H9 (cell line): ENCODE data around the gene FANCI. TPM values are rescaled to one million over a fixed set of nuclear protein-coding genes. Genes with fewer than 3 reads are reported as not detected.
A peak's percentile ranks its signal among the peaks of the same experiment; 100 is the strongest.

ENCODE experiments used
- DNase-seq: peaks from one replicate; pipeline ENCODE4 v3.0.0-alpha.2; 2017
- H2AFZ ChIP-seq: one replicate; pipeline ENCODE4 v1.6.1; 2013; ENCODE audit warnings: mild to moderate bottlenecking, low read length, control low read depth, moderate library complexity
- H2AK5ac ChIP-seq: 2 replicates; pipeline ENCODE4 v1.6.1; 2013; ENCODE audit warnings: low read length, control low read depth, mixed read lengths; ENCODE audit not compliant: insufficient read length
- H2BK120ac ChIP-seq: one replicate; pipeline ENCODE4 v1.6.1; 2013; ENCODE audit warnings: low read depth, mild to moderate bottlenecking, low read length, control low read depth, inconsistent platforms; ENCODE audit not compliant: poor library complexity, severe bottlenecking
- H2BK12ac ChIP-seq: 2 replicates; pipeline ENCODE4 v1.6.1; 2013; ENCODE audit warnings: low read length, control low read depth, mixed read lengths, low read depth; ENCODE audit not compliant: insufficient read length
- H2BK15ac ChIP-seq: 2 replicates; pipeline ENCODE4 v1.6.1; 2013; ENCODE audit warnings: low read depth, low read length, control low read depth
- H2BK20ac ChIP-seq: one replicate; pipeline ENCODE4 v1.6.1; 2013; ENCODE audit warnings: low read depth, mild to moderate bottlenecking, low read length, control low read depth, inconsistent platforms; ENCODE audit not compliant: poor library complexity, severe bottlenecking
- H2BK5ac ChIP-seq: 2 replicates; pipeline ENCODE4 v1.6.1; 2013; ENCODE audit warnings: low read length, control low read depth, mixed read lengths; ENCODE audit not compliant: insufficient read length
- H3K14ac ChIP-seq: 2 replicates; pipeline ENCODE4 v1.6.1; 2013; ENCODE audit warnings: low read length, control low read depth; ENCODE audit not compliant: insufficient read depth
- H3K18ac ChIP-seq: 2 replicates; pipeline ENCODE4 v1.6.1; 2013; ENCODE audit warnings: low read depth, mild to moderate bottlenecking, mixed read lengths, low read length, control low read depth; ENCODE audit not compliant: insufficient read length
- H3K23ac ChIP-seq: 2 replicates; pipeline ENCODE4 v1.6.1; 2013; ENCODE audit warnings: low read length, control low read depth, mixed read lengths, low read depth; ENCODE audit not compliant: insufficient read length
- H3K23me2 ChIP-seq: 2 replicates; pipeline ENCODE4 v1.6.1; 2013; ENCODE audit warnings: low read depth, mild to moderate bottlenecking, mixed read lengths, low read length, control low read depth; ENCODE audit not compliant: insufficient read length, poor library complexity, severe bottlenecking
- H3K27ac ChIP-seq: 2 replicates; pipeline ENCODE4 v1.5.1; 2013; ENCODE audit warnings: low read length, control low read depth, mixed read lengths, low read depth; ENCODE audit not compliant: insufficient read length
- H3K27me3 ChIP-seq: 2 replicates; pipeline ENCODE4 v1.6.1; 2013; ENCODE audit warnings: low read length, control low read depth, inconsistent platforms; ENCODE audit not compliant: insufficient read depth
- H3K4ac ChIP-seq: 2 replicates; pipeline ENCODE4 v1.6.1; 2013; ENCODE audit warnings: low read depth, mild to moderate bottlenecking, control low read depth, inconsistent platforms, low read length, moderate library complexity
- H3K4me1 ChIP-seq: 2 replicates; pipeline ENCODE4 v1.6.1; 2013; ENCODE audit warnings: low read length, control low read depth, inconsistent platforms; ENCODE audit not compliant: insufficient read depth
- H3K4me2 ChIP-seq: 2 replicates; pipeline ENCODE4 v1.6.1; 2013; ENCODE audit warnings: low read length, control low read depth, mixed read lengths; ENCODE audit not compliant: insufficient read length, insufficient read depth
- H3K56ac ChIP-seq: 2 replicates; pipeline ENCODE4 v1.6.1; 2013; ENCODE audit warnings: low read depth, mild to moderate bottlenecking, mixed read lengths, low read length, control low read depth; ENCODE audit not compliant: insufficient read length
- H3K79me1 ChIP-seq: 2 replicates; pipeline ENCODE4 v1.6.1; 2013; ENCODE audit warnings: low read depth, mild to moderate bottlenecking, moderate library complexity, low read length, control low read depth, inconsistent platforms; ENCODE audit not compliant: insufficient read depth, poor library complexity, severe bottlenecking
- H3K79me2 ChIP-seq: 2 replicates; pipeline ENCODE4 v1.6.1; 2013; ENCODE audit warnings: low read length, control low read depth, inconsistent platforms; ENCODE audit not compliant: insufficient read depth
- H3K9ac ChIP-seq: 2 replicates; pipeline ENCODE4 v1.6.1; 2013; ENCODE audit warnings: low read length, control low read depth, mixed read lengths; ENCODE audit not compliant: insufficient read length; ENCODE audit errors: extremely low read depth
- H3K9me3 ChIP-seq: one replicate; pipeline ENCODE4 v1.6.1; 2013; ENCODE audit warnings: low read depth, low read length, inconsistent platforms; ENCODE audit not compliant: control insufficient read depth
- H3T11ph ChIP-seq: one replicate; pipeline ENCODE4 v1.6.1; 2013; ENCODE audit warnings: mild to moderate bottlenecking, low read length, control low read depth, inconsistent platforms
- H4K20me1 ChIP-seq: one replicate; pipeline ENCODE4 v1.6.1; 2013; ENCODE audit not compliant: control insufficient read depth, insufficient read length, insufficient read depth
- H4K5ac ChIP-seq: 2 replicates; pipeline ENCODE4 v1.6.1; 2013; ENCODE audit warnings: low read depth, mild to moderate bottlenecking, mixed read lengths, low read length, control low read depth; ENCODE audit not compliant: insufficient read length
- H4K8ac ChIP-seq: replicated peaks from 2 replicates; pipeline ENCODE4 v1.6.1; 2013; ENCODE audit warnings: low read length, control low read depth, mixed read lengths, low read depth; ENCODE audit not compliant: insufficient read length
- H4K91ac ChIP-seq: 2 replicates; pipeline ENCODE4 v1.6.1; 2013; ENCODE audit warnings: low read depth, mild to moderate bottlenecking, moderate library complexity, mixed read lengths, low read length, control low read depth; ENCODE audit not compliant: insufficient read length
- H3K27ac Mint-ChIP-seq, 3 experiments: 2 replicates in 2 of 3; 3 replicates in 1 of 3; pipeline ENCODE4 v1.8.0; 2020 to 2021; ENCODE audit warnings: mixed read lengths in 3 of 3, mild to moderate bottlenecking in 1 of 3, moderate library complexity in 1 of 3
- H3K27me3 Mint-ChIP-seq: 2 replicates; pipeline ENCODE4 v1.8.0; 2021; ENCODE audit warnings: low read depth, mild to moderate bottlenecking, moderate library complexity, mixed read lengths
- H3K36me3 Mint-ChIP-seq, 3 experiments: 2 replicates in 2 of 3; 3 replicates in 1 of 3; pipeline ENCODE4 v1.8.0; 2020 to 2021; ENCODE audit warnings: low read depth in 3 of 3, mixed read lengths in 3 of 3; ENCODE audit not compliant: insufficient read depth in 1 of 3
- H3K4me1 Mint-ChIP-seq, 2 experiments: 2 replicates each; pipeline ENCODE4 v1.8.0; 2020; ENCODE audit warnings: mixed read lengths in 2 of 2
- H3K4me3 Mint-ChIP-seq, 2 experiments: 2 replicates in 1 of 2; 3 replicates in 1 of 2; pipeline ENCODE4 v1.8.0; 2020 to 2021; ENCODE audit warnings: mild to moderate bottlenecking in 2 of 2, mixed read lengths in 2 of 2, moderate library complexity in 1 of 2
- H3K9me3 Mint-ChIP-seq, 2 experiments: 2 replicates in 1 of 2; 3 replicates in 1 of 2; pipeline ENCODE4 v1.8.0; 2020; ENCODE audit warnings: mild to moderate bottlenecking in 2 of 2, mixed read lengths in 2 of 2, moderate library complexity in 1 of 2
- WGBS: extraction: QIAGEN DNeasy Blood & Tissue Kit; methylation state at CpG from one replicate; pipeline ENCODE4 v1.1.7; 2013; ENCODE audit warnings: missing lambda C conversion rate, low lambda C conversion rate, mixed read lengths; ENCODE audit not compliant: insufficient read length; ENCODE audit errors: extremely low coverage; 5-methylcytosine and 5-hydroxymethylcytosine counted together
- total RNA-seq: library from RNA; stranded (reverse); gene quantifications from 2 replicates; pipeline ENCODE4 v1.2.1, GENCODE V29; 2021
- TF ChIP-seq, protein P1 (sequence below): fragments of 200-600 bp; sonication (generic); conservative IDR thresholded peaks from 3 replicates; pipeline ENCODE4 v1.8.0; 2021; ENCODE audit warnings: antibody characterized with exemption, mild to moderate bottlenecking

Gene FANCI
- total RNA-seq, 1 experiment from 2014 or later: 106 TPM

DNA sequence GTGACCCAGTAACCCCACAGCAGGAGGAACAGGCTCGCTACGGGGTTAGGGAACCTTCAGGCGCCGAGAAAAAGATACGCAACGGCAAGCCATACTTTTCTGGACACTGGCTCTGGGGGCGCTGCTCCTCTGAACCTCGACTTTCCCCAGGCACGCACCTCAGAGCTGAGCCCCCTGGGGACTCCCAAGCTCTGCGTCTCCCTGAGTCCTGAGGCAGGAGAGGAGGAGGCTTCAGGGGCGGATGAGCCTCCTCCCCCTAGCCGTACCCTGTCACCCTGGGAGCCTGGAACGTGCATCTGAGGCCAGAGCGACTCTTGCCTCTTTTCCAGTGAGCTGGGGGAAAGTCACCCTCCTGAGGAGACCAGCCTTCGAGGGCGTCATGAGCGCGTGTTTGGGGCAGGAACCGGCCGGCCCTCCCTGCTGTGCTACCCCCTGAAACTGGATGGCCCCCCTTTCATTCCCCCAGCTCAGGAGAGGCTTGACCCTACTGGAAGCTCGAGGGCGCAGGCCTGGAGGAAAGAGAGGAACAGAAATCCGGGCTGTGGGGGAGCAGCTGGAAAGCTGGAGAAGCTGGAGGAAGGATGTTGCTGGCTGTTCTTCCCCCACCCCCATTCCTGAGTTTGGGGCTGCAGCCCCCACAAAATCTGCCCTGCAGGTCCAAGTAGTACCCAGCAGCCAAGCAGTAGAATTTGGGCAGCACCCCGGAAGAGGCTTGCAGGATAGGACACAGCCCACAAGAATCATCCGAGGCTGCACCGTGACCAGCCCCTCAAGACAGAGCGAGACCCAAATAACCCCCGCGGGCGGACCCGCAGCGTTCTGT, 115.9 kb downstream of the FANCI start:
- Histone ChIP-seq H4K8ac (no peak overlapping the region), H2AK5ac (no peak overlapping the region), H3K56ac (no peak overlapping the region), H3K18ac (no peak overlapping the region), H3K79me1 (no peaks in the 10 kb centered on the region), H3T11ph (no peak overlapping the region), H3K79me2 (no peaks in the 10 kb centered on the region), H3K23me2 (no peaks in the 10 kb centered on the region), H2BK120ac (no peak overlapping the region), H2AFZ (no peak overlapping the region), H2BK5ac (no peak overlapping the region), H3K27ac (no peak overlapping the region), H2BK15ac (no peak overlapping the region), H3K9ac (no peak overlapping the region), H4K5ac (no peak overlapping the region), H3K4me1 (no peaks in the 10 kb centered on the region), H2BK20ac (no peak overlapping the region), H3K9me3 (no peaks in the 10 kb centered on the region), H3K14ac (no peak overlapping the region; the same call in 1 of the 2 replicates), H2BK12ac (no peak overlapping the region), H4K20me1 (no peaks in the 10 kb centered on the region), H3K4me2 (no peak overlapping the region), H3K4ac (no peak overlapping the region), H3K27me3 (peaks cover 78% of the 10 kb centered on the region), H3K23ac (no peak overlapping the region), H4K91ac (no peak overlapping the region)
- peaks cover 27% of the 10 kb centered on the region in 2 experiments for H3K4me1 Mint-ChIP-seq
- H3K9me3 Mint-ChIP-seq: peaks cover 3 to 4% of the 10 kb centered on the region in 2 experiments; a peak in 2 of 5 replicates
- peak overlapping the region in 1 of 2 experiments; percentile 48; a peak in 2 of 5 replicates for H3K4me3 Mint-ChIP-seq
- H3K36me3 Mint-ChIP-seq: no peaks in the 10 kb centered on the region
- TF ChIP-seq, protein P1, sequence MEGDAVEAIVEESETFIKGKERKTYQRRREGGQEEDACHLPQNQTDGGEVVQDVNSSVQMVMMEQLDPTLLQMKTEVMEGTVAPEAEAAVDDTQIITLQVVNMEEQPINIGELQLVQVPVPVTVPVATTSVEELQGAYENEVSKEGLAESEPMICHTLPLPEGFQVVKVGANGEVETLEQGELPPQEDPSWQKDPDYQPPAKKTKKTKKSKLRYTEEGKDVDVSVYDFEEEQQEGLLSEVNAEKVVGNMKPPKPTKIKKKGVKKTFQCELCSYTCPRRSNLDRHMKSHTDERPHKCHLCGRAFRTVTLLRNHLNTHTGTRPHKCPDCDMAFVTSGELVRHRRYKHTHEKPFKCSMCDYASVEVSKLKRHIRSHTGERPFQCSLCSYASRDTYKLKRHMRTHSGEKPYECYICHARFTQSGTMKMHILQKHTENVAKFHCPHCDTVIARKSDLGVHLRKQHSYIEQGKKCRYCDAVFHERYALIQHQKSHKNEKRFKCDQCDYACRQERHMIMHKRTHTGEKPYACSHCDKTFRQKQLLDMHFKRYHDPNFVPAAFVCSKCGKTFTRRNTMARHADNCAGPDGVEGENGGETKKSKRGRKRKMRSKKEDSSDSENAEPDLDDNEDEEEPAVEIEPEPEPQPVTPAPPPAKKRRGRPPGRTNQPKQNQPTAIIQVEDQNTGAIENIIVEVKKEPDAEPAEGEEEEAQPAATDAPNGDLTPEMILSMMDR: no peak
- H3K27me3 Mint-ChIP-seq: peaks cover 100% of the 10 kb centered on the region
- no peak for DNase-seq
- H3K27ac Mint-ChIP-seq: no peak overlapping the region
- no CpG with 5 or more reads among the region's 32 CpGs for WGBS
